GM12878 (cell line): ENCODE measurements around the gene KLRC2.

Experiments
- ASH2L ChIP-seq: fragments of 300-600, 200-600 bp; sonication (generic); IDR thresholded peaks from 2 replicates; pipeline ENCODE4 v1.6.1; 2017; ENCODE audit warnings: low read depth, mild to moderate bottlenecking, borderline replicate concordance
- CTCF ChIP-seq, 3 experiments: IDR thresholded peaks in 2 of 3; conservative IDR thresholded peaks in 1 of 3; 2 replicates each; pipeline ENCODE4 v1.5.1; 2011; ENCODE audit warnings: low read depth in 3 of 3, low read length in 3 of 3, mild to moderate bottlenecking in 3 of 3, control low read depth in 2 of 3, moderate library complexity in 2 of 3, inconsistent platforms in 1 of 3, mixed read lengths in 1 of 3; ENCODE audit not compliant: control insufficient read depth in 2 of 3, insufficient read depth in 1 of 3; ENCODE audit errors: extremely low read depth in 1 of 3
- ETV6 ChIP-seq, 2 experiments: fragments of 450-650 bp in 1 of 2; IDR thresholded peaks in 1 of 2; conservative IDR thresholded peaks in 1 of 2; 2 replicates each; pipeline ENCODE4 v1.6.1; 2014; ENCODE audit warnings: antibody characterized with exemption in 1 of 2, borderline replicate concordance in 1 of 2, low read depth in 1 of 2, mild to moderate bottlenecking in 1 of 2, moderate library complexity in 1 of 2
- IRF4 ChIP-seq: IDR thresholded peaks from 2 replicates; pipeline ENCODE4 v1.6.1; 2011; ENCODE audit warnings: low read depth, low read length
- POLR2A ChIP-seq: IDR thresholded peaks from 2 replicates; pipeline ENCODE4 v1.6.1; 2011; ENCODE audit warnings: low read depth, mild to moderate bottlenecking, low read length
- SRF ChIP-seq, 2 experiments: IDR thresholded peaks; 2 replicates each; pipeline ENCODE4 v1.6.1; 2011; ENCODE audit warnings: low read depth in 2 of 2, low read length in 2 of 2, mild to moderate bottlenecking in 1 of 2, moderate library complexity in 1 of 2
- ZNF24 ChIP-seq: fragments of 450-650 bp; IDR thresholded peaks from 2 replicates; pipeline ENCODE4 v1.6.1; 2017; ENCODE audit warnings: antibody characterized with exemption, mild to moderate bottlenecking
- ZNF274 ChIP-seq: IDR thresholded peaks from one replicate; pipeline ENCODE4 v1.8.0; 2011; ENCODE audit not compliant: insufficient read length, insufficient read depth
- TF ChIP-seq, protein P1 (sequence below): IDR thresholded peaks from 2 replicates; pipeline ENCODE4 v1.6.1; 2012; ENCODE audit warnings: mild to moderate bottlenecking, low read depth, low read length
- TF ChIP-seq, protein P2 (sequence below): fragments of 450-650 bp; IDR thresholded peaks from 2 replicates; pipeline ENCODE4 v1.6.1; 2016; ENCODE audit warnings: mild to moderate bottlenecking

DNA sequence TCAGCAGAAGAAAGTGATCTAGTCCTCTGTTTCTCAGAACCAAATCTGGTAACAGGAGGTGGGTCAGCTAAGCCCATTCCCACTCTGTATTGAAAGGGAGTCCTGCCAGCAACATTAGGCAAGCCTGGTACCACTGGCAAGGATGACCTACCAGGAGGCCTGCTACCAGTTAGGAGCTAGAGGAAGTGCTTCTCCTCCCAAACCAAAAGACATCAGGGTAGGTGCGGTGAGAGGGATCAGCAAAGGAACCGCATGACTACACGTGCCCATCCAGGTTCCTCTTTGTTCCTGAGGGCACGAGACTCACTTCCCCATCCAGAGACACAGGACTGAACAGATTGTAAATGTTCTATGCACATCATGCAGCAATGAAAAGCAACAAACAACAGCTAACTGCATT is 29.1 kb downstream of the KLRC2 start:
- TF ChIP-seq ASH2L (no peak), ZNF24 (no peak), ETV6 (conservative IDR thresholded peaks at IDR 0.05 in 1 of 2, IDR thresholded peaks at IDR 0.05 in 1 of 2; ENCODE audit: borderline replicate concordance in 1 of 2, low read depth in 1 of 2) (no peak), CTCF (IDR thresholded peaks at IDR 0.05 in 2 of 3, conservative IDR thresholded peaks at IDR 0.05 in 1 of 3; ENCODE audit: control insufficient read depth in 2 of 3, extremely low read depth in 1 of 3, insufficient read depth in 1 of 3, low read depth in 3 of 3, low read length in 3 of 3) (no peak), SRF (IDR thresholded peaks at IDR 0.05; ENCODE audit: low read depth in 2 of 2, low read length in 2 of 2) (no peak), POLR2A (no peak), IRF4 (no peak), ZNF274 (no peak)
- TF ChIP-seq, protein P1, sequence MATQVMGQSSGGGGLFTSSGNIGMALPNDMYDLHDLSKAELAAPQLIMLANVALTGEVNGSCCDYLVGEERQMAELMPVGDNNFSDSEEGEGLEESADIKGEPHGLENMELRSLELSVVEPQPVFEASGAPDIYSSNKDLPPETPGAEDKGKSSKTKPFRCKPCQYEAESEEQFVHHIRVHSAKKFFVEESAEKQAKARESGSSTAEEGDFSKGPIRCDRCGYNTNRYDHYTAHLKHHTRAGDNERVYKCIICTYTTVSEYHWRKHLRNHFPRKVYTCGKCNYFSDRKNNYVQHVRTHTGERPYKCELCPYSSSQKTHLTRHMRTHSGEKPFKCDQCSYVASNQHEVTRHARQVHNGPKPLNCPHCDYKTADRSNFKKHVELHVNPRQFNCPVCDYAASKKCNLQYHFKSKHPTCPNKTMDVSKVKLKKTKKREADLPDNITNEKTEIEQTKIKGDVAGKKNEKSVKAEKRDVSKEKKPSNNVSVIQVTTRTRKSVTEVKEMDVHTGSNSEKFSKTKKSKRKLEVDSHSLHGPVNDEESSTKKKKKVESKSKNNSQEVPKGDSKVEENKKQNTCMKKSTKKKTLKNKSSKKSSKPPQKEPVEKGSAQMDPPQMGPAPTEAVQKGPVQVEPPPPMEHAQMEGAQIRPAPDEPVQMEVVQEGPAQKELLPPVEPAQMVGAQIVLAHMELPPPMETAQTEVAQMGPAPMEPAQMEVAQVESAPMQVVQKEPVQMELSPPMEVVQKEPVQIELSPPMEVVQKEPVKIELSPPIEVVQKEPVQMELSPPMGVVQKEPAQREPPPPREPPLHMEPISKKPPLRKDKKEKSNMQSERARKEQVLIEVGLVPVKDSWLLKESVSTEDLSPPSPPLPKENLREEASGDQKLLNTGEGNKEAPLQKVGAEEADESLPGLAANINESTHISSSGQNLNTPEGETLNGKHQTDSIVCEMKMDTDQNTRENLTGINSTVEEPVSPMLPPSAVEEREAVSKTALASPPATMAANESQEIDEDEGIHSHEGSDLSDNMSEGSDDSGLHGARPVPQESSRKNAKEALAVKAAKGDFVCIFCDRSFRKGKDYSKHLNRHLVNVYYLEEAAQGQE, result no peak
- TF ChIP-seq, protein P2, sequence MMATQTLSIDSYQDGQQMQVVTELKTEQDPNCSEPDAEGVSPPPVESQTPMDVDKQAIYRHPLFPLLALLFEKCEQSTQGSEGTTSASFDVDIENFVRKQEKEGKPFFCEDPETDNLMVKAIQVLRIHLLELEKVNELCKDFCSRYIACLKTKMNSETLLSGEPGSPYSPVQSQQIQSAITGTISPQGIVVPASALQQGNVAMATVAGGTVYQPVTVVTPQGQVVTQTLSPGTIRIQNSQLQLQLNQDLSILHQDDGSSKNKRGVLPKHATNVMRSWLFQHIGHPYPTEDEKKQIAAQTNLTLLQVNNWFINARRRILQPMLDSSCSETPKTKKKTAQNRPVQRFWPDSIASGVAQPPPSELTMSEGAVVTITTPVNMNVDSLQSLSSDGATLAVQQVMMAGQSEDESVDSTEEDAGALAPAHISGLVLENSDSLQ, result no peak
